ENCODE results near the gene NMNAT3. TPM values are rescaled to one million over a fixed set of nuclear protein-coding genes. Genes with fewer than 3 reads are reported as not detected.

NMNAT3 gene
- total RNA-seq, 2 experiments from 2014 or later, result 1.1 to 2.3 TPM

DNA sequence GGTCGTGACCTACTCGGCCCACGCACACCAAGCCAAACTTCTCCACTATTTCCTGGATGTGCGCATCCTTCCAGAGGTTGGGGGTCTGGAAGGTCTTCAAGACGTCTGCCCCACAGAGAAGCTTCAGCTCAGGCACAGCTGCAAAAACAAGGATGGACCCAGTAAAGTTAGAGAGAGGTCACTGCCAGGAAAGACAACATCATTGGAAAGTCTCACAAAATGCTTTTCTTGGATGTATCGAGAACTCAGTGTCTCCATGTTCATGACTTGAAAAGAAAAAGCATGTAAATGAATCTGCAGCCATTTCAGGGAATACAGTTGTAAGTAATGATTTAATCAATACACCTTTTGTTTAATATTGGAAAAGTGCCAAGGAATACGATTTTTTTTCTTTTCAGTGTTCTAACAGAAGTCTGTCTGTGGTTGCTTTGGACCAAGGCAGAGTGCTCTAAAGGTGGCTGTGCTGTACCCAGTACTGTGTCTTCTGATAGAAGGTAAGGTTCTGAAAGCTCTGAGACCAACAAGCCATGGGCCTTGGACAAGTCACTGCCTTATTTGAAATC is 116.4 kb downstream of the NMNAT3 start:
- no peak overlapping the region for H3K4me3 Mint-ChIP-seq

DNA sequence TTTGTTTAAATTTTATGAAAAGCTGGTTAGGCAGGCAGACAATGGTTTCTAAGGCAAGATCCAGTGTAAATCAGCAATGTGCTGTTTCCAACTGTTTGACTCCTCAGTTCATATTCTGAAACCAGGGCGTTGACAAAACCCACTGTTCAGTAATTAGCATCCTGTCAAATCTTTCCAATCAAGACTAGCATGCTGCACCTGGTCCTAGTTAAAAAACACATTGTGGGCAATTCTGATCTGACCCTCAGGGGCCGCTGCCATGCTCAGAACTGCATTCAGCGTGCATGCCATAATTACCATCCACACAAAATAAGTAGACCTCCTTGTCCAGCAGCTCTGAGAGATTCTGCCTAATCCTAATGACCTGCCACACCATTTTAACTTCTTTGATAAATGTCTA is 117.4 kb downstream of the NMNAT3 start:
- no peak overlapping the region for H3K4me3 Mint-ChIP-seq
- H3K9me3 Mint-ChIP-seq, result no peaks in the 10 kb centered on the region
- ChIA-PET CTCF (no interaction called here), POLR2A (no interaction called here)
- no peaks in the 10 kb centered on the region for H3K36me3 Mint-ChIP-seq
- no peak for DNase-seq
- intact Hi-C loops (cut with micrococcal nuclease), result no loop called here
- no peak overlapping the region for H3K27ac Mint-ChIP-seq
- no peaks in the 10 kb centered on the region for H3K27me3 Mint-ChIP-seq
- no peaks in the 10 kb centered on the region for H3K4me1 Mint-ChIP-seq (ENCODE audit: low read depth)

More for the DNA sequence above, 116.4 kb downstream of the NMNAT3 start:
- H3K36me3 Mint-ChIP-seq, result no peaks in the 10 kb centered on the region
- H3K27me3 Mint-ChIP-seq, result no peaks in the 10 kb centered on the region
- no peak for DNase-seq
- no peak overlapping the region for H3K27ac Mint-ChIP-seq
- intact Hi-C loops (cut with micrococcal nuclease), result no loop called here
- H3K4me1 Mint-ChIP-seq (ENCODE audit: low read depth), result no peaks in the 10 kb centered on the region
- H3K9me3 Mint-ChIP-seq, result no peaks in the 10 kb centered on the region
- ChIA-PET POLR2A (no interaction called here), CTCF (interaction anchor here (1.5 kb wide), 1 partner anchor 134 kb away, joined by 14 read pairs; no protein-coding TSS in a partner anchor)

DNA sequence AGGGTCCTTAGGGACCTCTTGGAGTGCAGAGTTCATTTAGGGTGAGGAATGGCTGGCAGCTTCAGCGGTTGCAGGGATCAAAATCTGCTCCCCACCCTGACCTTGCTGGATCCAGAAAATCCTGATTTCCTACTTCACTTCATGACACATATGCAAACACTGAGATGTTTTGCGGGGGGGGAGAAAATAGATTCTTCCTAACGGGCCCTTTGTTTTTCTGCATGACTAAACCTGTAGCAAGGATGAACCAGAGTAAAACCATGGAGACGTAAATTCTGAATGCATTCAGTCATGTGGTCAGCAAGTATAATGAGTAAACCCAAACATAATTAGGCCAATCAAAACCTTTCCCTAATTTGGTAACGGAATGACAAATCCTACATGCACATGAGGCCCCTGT is 118.2 kb downstream of the NMNAT3 start:
- Mint-ChIP-seq H3K4me1 (ENCODE audit: low read depth) (no peaks in the 10 kb centered on the region), H3K27ac (no peak overlapping the region), H3K27me3 (no peaks in the 10 kb centered on the region), H3K4me3 (no peak overlapping the region), H3K9me3 (no peaks in the 10 kb centered on the region), H3K36me3 (no peaks in the 10 kb centered on the region)
- ChIA-PET POLR2A (no interaction called here), CTCF (interaction anchor here (0.9 kb wide), 1 partner anchor 16 kb away, joined by 3 read pairs; no protein-coding TSS in a partner anchor)
- no peak for DNase-seq
- intact Hi-C loops (cut with micrococcal nuclease), result no loop called here

DNA sequence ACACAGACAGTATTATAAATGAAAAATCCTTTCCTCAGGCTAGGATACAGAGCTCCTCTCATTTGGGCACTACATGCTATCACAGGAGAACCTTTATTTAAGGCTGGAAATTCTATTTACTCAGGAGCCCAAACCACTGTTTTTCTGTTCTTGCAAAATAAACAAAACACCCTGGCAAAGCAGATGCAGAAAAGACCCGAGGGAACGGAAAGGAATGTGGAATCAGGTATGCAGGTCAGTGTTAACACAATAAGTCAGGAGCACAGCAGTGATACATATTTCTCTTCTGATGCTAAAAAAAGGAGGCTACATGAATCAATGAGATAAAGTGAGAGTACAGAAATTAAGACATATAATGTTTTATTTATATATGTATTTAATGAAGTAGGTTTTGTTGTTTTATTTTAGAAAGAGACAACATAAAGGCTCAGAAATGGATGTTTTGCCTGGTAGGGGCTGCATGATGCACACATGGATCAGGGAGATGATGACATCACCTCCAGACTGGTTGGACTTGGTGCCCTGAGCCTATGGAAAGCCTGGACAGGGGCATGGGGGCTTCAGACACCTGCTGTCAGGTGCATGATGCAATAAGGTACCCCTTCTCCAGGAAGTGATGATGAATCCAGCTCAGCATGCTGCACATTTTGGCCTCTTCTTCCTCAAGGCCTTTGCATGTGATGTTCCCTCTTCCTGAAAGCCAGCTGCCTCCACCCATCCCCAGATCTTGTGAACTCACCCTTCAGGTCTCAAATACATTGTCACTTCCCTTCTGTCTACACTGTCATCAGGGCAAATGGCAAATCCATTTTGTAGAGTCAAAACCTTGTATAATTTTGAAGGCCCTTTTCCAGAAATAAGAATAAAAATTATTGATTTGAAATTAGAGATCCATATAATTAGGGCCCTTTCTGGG is 119.2 kb downstream of the NMNAT3 start:
- H3K27me3 Mint-ChIP-seq, result peaks cover 2% of the 10 kb centered on the region
- DNase-seq, result no peak
- POLR2A ChIA-PET, result no interaction called here

DNA sequence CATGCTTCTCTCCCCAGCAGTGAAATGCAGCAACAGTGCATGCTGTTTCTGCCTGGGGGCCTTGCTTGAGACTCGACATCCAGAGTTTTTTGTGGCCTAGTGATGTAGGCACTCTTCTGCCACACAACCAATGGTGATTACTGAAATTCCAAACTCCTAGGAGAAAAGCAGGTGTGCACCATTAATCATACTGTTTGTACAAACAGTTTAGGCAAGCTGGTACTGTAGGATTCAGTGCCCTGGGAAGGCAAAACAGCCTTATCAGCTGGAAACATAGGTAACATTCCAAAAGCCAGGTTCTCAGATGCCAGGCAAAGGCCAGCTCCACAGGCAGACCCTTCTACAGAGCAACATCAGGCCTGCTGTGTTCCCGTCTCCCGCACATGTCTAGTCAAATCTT is 120.7 kb downstream of the NMNAT3 start:
- Mint-ChIP-seq H3K36me3 (no peaks in the 10 kb centered on the region), H3K9me3 (no peaks in the 10 kb centered on the region), H3K27me3 (peaks cover 3% of the 10 kb centered on the region), H3K4me1 (ENCODE audit: low read depth) (no peaks in the 10 kb centered on the region), H3K4me3 (no peak overlapping the region), H3K27ac (no peak overlapping the region)
- POLR2A ChIA-PET, result no interaction called here
- intact Hi-C loops (cut with micrococcal nuclease), result no loop called here
- DNase-seq, result no peak
- CTCF ChIA-PET, result no interaction called here

More for the DNA sequence above, 119.2 kb downstream of the NMNAT3 start:
- H3K36me3 Mint-ChIP-seq, result no peaks in the 10 kb centered on the region
- H3K27ac Mint-ChIP-seq, result no peak overlapping the region
- intact Hi-C loops (cut with micrococcal nuclease), result no loop called here
- H3K9me3 Mint-ChIP-seq, result no peaks in the 10 kb centered on the region
- H3K4me3 Mint-ChIP-seq, result no peak overlapping the region
- CTCF ChIA-PET, result no interaction called here
- no peaks in the 10 kb centered on the region for H3K4me1 Mint-ChIP-seq (ENCODE audit: low read depth)

DNA sequence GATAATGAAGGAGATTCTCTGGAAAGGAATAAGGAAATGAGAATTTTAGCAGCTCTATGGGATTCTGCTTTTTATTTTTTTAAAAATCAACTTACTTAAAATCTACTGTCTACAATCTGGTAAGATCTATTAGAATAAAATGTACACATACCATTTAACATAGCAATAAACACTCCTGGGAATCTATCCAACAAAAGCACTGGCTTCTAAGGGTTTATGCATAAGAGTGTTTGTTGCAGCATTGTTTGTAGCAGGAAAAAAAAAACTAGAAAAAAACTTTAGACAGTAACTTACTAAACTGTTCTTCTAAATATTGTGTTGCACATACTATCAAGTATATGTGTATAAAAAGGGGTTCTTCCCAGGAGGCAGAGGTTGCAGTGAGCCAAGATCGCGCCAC is 122.5 kb downstream of the NMNAT3 start:
- POLR2A ChIA-PET, result no interaction called here
- Mint-ChIP-seq H3K27ac (no peak overlapping the region), H3K27me3 (peaks cover 3% of the 10 kb centered on the region), H3K36me3 (no peaks in the 10 kb centered on the region), H3K9me3 (no peaks in the 10 kb centered on the region), H3K4me3 (no peak overlapping the region), H3K4me1 (ENCODE audit: low read depth) (no peaks in the 10 kb centered on the region)
- CTCF ChIA-PET, result no interaction called here
- intact Hi-C loops (cut with micrococcal nuclease), result no loop called here
- no peak for DNase-seq

DNA sequence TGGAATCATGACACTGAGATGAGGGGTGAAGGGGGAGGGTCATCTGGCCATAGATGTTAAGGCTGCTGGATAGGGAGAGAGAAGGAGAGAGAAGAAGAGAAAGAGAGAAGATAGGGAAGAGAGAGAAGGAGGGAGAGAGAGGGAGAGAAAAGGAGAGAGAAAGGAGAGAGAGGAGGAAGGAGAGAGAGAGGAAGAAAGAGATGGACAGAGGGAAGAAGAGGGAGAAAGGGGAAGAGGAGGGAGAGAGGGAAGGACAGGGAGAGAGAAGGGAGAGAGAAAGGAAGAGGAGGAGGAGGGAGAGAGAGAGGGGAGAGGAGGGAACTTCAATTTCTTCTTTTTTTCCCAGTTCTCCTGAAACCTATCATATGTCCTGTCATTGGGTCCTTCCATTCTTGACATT is 123.1 kb downstream of the NMNAT3 start:
- no peak overlapping the region for H3K27ac Mint-ChIP-seq
- intact Hi-C loops (cut with micrococcal nuclease), result no loop called here
- POLR2A ChIA-PET, result no interaction called here
- CTCF ChIA-PET, result no interaction called here
- H3K36me3 Mint-ChIP-seq, result no peaks in the 10 kb centered on the region
- H3K9me3 Mint-ChIP-seq, result no peaks in the 10 kb centered on the region
- no peak overlapping the region for H3K4me3 Mint-ChIP-seq
- H3K27me3 Mint-ChIP-seq, result peaks cover 3% of the 10 kb centered on the region
- no peaks in the 10 kb centered on the region for H3K4me1 Mint-ChIP-seq (ENCODE audit: low read depth)
- no peak for DNase-seq

DNA sequence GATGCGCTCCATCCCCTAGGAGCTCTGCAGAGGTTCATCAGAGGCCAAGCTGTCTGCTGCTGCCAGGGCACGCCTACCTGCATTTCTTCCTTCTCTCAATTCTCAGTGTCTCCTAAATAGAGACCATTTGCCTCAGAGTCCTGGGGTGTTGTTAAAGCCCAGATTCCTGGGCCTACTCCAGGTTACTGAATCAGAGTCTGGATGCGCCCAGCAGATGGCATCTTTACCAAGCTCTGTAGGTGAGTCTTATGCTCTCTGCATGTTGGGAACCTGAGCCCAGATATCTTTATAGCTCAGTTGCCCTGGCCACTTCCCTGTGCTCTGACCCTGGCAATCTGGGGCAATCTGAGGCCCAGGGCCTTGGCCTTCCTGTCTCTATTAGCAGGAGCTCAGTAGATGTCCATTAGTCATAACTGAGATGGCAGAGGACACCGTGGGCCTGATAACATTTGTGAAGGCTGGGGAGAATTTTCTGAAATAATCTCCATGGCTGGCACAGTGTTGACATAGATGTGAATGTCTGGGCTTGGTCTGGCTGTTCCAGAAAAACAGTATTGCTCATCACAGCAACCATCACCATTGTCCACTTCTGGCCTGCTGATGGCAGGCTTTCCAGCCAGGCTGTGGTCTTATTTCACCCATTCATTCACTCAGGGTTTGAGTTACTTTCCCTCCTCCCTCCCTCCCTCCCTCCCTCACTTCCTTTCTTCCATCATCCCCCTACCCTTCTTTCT is 125.0 kb downstream of the NMNAT3 start:
- ChIA-PET CTCF (interaction anchor here (0.6 kb wide), 1 partner anchor 480 kb away, joined by 3 read pairs; no protein-coding TSS in a partner anchor), POLR2A (no interaction called here)
- Mint-ChIP-seq H3K4me3 (no peak overlapping the region), H3K9me3 (no peaks in the 10 kb centered on the region), H3K4me1 (ENCODE audit: low read depth) (no peaks in the 10 kb centered on the region), H3K27me3 (peaks cover 3% of the 10 kb centered on the region), H3K27ac (no peak overlapping the region), H3K36me3 (no peaks in the 10 kb centered on the region)
- no peak for DNase-seq
- intact Hi-C loops (cut with micrococcal nuclease), result no loop called here

DNA sequence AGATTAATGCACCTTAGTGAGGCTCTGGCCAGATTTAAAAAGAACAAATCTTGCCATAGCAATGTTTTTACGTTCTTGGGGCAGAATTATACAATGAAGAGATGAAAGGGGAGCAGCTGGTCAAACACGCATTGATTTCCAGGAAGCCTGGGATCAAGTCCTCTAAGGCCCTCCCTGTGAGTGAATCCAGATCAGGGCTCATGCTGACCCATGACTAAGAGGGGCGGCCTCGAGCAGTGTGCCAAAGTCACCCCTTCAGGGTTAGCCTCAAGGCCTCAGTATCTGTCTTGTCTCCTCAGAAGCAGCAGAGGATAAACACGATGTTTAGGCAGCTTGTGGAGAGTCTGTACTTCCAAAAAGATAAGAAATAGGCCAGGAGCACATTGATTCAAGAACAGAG is 129.0 kb downstream of the NMNAT3 start:
- POLR2A ChIA-PET, result no interaction called here
- CTCF ChIA-PET, result no interaction called here
- Mint-ChIP-seq H3K9me3 (no peaks in the 10 kb centered on the region), H3K4me1 (ENCODE audit: low read depth) (no peaks in the 10 kb centered on the region), H3K4me3 (no peak overlapping the region), H3K27ac (no peak overlapping the region), H3K27me3 (peaks cover 5% of the 10 kb centered on the region), H3K36me3 (no peaks in the 10 kb centered on the region)
- no peak for DNase-seq
- intact Hi-C loops (cut with micrococcal nuclease), result no loop called here

DNA sequence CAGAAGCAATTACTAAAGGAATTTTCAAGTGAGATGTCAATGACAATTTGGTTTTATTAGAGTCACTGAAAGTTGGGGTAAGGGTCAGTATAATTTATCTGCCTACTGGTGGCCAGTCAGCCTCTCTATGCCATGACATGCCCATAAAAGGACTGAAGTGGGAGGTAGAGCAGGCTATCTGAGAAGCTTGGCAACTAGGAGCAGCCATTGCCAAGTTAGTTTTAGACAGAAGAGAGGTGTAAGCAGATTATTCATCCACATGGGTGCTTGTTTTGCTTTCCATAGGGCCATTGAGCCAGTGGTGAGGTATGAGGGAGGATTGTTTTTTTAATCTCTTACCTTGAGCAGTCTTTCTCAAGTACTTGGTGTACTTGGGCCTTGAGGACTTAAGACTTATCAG is 130.1 kb downstream of the NMNAT3 start:
- Mint-ChIP-seq H3K27me3 (peaks cover 3% of the 10 kb centered on the region), H3K4me3 (no peak overlapping the region), H3K36me3 (no peaks in the 10 kb centered on the region), H3K27ac (no peak overlapping the region), H3K4me1 (ENCODE audit: low read depth) (no peaks in the 10 kb centered on the region), H3K9me3 (no peaks in the 10 kb centered on the region)
- no peak for DNase-seq
- ChIA-PET POLR2A (no interaction called here), CTCF (no interaction called here)
- intact Hi-C loops (cut with micrococcal nuclease), result no loop called here

DNA sequence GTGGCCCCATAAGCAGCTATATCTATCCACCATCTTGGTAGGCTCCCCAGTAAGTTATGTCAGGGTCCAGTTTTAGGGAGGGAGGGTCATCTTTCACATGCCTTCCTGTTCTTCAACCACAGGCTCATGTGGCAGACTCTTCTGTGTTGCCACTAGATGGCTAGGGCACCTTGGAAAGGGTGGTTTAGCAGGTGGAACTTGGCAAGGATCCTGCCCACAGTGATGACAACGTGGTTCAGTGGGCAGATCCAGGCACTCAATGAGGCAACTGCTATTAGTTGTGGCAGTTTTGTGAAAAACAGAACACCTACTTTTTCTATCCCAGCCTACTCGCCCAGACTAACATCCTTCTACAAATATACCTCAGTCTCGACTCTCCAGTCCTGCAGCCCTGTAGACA is 131.0 kb downstream of the NMNAT3 start:
- H3K27me3 Mint-ChIP-seq, result peaks cover 6% of the 10 kb centered on the region

DNA sequence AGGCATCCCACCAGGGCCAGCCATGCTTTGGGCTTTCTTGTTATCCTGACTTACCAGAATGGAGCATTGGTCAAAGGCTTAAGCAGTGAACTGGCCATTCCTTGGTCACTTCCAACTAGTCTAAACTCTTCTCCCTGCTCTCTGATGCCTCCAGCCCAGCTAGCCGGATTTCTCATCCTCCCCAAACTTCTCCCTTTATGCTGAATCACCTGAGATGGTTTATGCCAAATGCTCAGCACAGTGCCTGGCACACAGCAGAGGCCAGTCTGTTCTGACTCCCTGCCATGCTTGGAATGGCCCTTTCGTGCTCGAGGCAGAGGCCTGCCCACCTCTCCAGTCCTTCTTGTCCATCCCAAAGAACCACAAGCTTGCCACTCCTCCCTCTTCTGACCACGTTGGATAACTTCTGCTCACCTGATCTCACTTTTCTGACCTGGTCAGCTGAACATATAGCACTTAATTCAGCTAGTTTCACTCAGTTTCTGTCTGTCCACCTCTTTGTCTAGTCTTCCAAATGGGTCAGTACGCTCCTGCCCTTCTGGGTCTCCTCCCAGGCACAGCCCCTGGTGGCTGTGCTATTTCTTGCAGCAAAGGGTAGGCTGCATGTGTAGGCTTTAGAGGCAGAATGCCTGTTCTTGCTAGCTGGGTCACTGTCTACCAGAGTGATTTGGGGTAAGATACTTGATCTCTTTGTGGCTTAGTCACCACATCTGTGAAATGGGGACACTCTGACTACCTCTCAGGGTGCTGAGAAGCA is 136.1 kb downstream of the NMNAT3 start:
- intact Hi-C loops (cut with micrococcal nuclease), result no loop called here
- Mint-ChIP-seq H3K36me3 (no peaks in the 10 kb centered on the region), H3K27ac (no peak overlapping the region), H3K9me3 (no peaks in the 10 kb centered on the region), H3K27me3 (peaks cover 40% of the 10 kb centered on the region), H3K4me1 (ENCODE audit: low read depth) (peaks cover 11% of the 10 kb centered on the region), H3K4me3 (no peak overlapping the region)
- DNase-seq, result no peak
- ChIA-PET POLR2A (no interaction called here), CTCF (no interaction called here)

More for the DNA sequence above, 131.0 kb downstream of the NMNAT3 start:
- H3K4me1 Mint-ChIP-seq (ENCODE audit: low read depth), result no peaks in the 10 kb centered on the region
- no peak overlapping the region for H3K4me3 Mint-ChIP-seq
- POLR2A ChIA-PET, result no interaction called here
- no peaks in the 10 kb centered on the region for H3K36me3 Mint-ChIP-seq
- H3K9me3 Mint-ChIP-seq, result no peaks in the 10 kb centered on the region
- CTCF ChIA-PET, result no interaction called here
- H3K27ac Mint-ChIP-seq, result no peak overlapping the region
- no peak for DNase-seq
- intact Hi-C loops (cut with micrococcal nuclease), result no loop called here

Measured in activated CD4-positive, alpha-beta memory T cell treated with anti-CD3 and anti-CD28 coated beads for 36 hours (primary cell).